Prostate gland (tissue), 2 donors: Measurements from ENCODE around the gene TMEM212.

ENCODE experiments used
- POLR2A ChIP-seq: fragments of 450-650 bp; IDR thresholded peaks from one replicate; pipeline ENCODE4 v1.6.1; 2016; ENCODE audit warnings: antibody characterized with exemption, mild to moderate bottlenecking
- POLR2AphosphoS5 ChIP-seq: sonication (generic); formaldehyde crosslinking; IDR thresholded peaks from one replicate; pipeline ENCODE4 v1.6.1; 2017; ENCODE audit warnings: antibody characterized with exemption
- TF ChIP-seq, protein P1 (sequence below), 4 experiments: fragments of 200-600 bp in 2 of 4; fragments of 450-650 bp in 2 of 4; sonication (generic) in 2 of 4; IDR thresholded peaks; 1 replicate in 3 of 4; 2 replicates in 1 of 4; pipeline ENCODE4 v1.5.1; 2016 to 2019; ENCODE audit warnings: antibody characterized with exemption in 4 of 4, mild to moderate bottlenecking in 2 of 4, moderate library complexity in 2 of 4

DNA sequence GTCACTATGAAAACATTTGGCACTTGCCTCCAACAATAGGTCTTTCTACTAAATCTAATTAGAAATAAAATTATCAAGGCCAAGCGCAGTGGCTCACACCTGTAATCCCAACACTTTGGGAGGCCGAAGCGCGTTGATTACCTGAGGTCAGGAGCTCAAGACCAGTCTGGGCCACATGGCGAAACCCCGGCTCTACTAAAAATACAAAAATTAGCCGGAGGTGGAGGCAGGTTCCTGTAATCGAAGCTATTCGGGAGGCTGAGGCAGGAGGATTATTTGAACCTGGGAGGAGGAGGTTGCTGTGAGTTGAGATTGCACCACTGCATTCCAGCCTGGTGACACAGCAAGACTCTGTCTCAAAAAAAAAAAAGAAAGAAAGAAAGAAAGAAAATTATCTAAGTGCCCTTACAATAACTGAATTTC lies 31.2 kb upstream of the TMEM212 start:
- TF ChIP-seq POLR2AphosphoS5: no peak
- TF ChIP-seq, protein P1, sequence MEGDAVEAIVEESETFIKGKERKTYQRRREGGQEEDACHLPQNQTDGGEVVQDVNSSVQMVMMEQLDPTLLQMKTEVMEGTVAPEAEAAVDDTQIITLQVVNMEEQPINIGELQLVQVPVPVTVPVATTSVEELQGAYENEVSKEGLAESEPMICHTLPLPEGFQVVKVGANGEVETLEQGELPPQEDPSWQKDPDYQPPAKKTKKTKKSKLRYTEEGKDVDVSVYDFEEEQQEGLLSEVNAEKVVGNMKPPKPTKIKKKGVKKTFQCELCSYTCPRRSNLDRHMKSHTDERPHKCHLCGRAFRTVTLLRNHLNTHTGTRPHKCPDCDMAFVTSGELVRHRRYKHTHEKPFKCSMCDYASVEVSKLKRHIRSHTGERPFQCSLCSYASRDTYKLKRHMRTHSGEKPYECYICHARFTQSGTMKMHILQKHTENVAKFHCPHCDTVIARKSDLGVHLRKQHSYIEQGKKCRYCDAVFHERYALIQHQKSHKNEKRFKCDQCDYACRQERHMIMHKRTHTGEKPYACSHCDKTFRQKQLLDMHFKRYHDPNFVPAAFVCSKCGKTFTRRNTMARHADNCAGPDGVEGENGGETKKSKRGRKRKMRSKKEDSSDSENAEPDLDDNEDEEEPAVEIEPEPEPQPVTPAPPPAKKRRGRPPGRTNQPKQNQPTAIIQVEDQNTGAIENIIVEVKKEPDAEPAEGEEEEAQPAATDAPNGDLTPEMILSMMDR (IDR thresholded peaks at IDR 0.05): no peak
- TF ChIP-seq POLR2A: no peak
